Mesendoderm (in vitro differentiated cells): ENCODE measurements around the gene SBNO2.

ENCODE experiments used
- DNase-seq: peaks from one replicate; pipeline ENCODE4 v3.0.0; 2013
- H2AK5ac ChIP-seq: 2 replicates; pipeline ENCODE4 v1.6.1; 2013; ENCODE audit warnings: low read length, inconsistent platforms
- H2BK120ac ChIP-seq: 2 replicates; pipeline ENCODE4 v1.6.1; 2013; ENCODE audit warnings: low read depth, mild to moderate bottlenecking, low read length, moderate library complexity, mixed read lengths
- H2BK15ac ChIP-seq: replicated peaks from 2 replicates; pipeline ENCODE4 v1.6.1; 2013; ENCODE audit warnings: low read depth, mild to moderate bottlenecking, moderate library complexity
- H2BK5ac ChIP-seq: 2 replicates; pipeline ENCODE4 v1.6.1; 2013; ENCODE audit warnings: low read length, inconsistent platforms
- H3K18ac ChIP-seq: 2 replicates; pipeline ENCODE4 v1.6.1; 2013; ENCODE audit warnings: mild to moderate bottlenecking, low read length, mixed read lengths
- H3K23ac ChIP-seq: one replicate; pipeline ENCODE4 v1.6.1; 2013; ENCODE audit warnings: low read length
- H3K27ac ChIP-seq: 2 replicates; pipeline ENCODE4 v1.5.1; 2013; ENCODE audit warnings: low read depth, mild to moderate bottlenecking, inconsistent platforms, low read length, moderate library complexity
- H3K27me3 ChIP-seq: 2 replicates; pipeline ENCODE4 v1.6.1; 2013; ENCODE audit warnings: low read length, control low read depth, mild to moderate bottlenecking, inconsistent platforms; ENCODE audit not compliant: insufficient read depth, poor library complexity
- H3K36me3 ChIP-seq: 2 replicates; pipeline ENCODE4 v1.6.1; 2013; ENCODE audit warnings: low read length, inconsistent platforms; ENCODE audit not compliant: control insufficient read depth, insufficient read depth
- H3K4ac ChIP-seq: one replicate; pipeline ENCODE4 v1.6.1; 2013; ENCODE audit warnings: low read depth, mild to moderate bottlenecking, low read length, moderate library complexity
- H3K4me1 ChIP-seq: 2 replicates; pipeline ENCODE4 v1.6.1; 2013; ENCODE audit warnings: low read depth, low read length, inconsistent platforms; ENCODE audit not compliant: control insufficient read depth
- H3K4me2 ChIP-seq: 2 replicates; pipeline ENCODE4 v1.6.1; 2013; ENCODE audit warnings: low read length
- H3K4me3 ChIP-seq: 2 replicates; pipeline ENCODE4 v1.5.1; 2013; ENCODE audit warnings: mild to moderate bottlenecking, low read length
- H3K56ac ChIP-seq: one replicate; pipeline ENCODE4 v1.6.1; 2013; ENCODE audit warnings: low read length
- H3K79me1 ChIP-seq: 2 replicates; pipeline ENCODE4 v1.6.1; 2013; ENCODE audit warnings: low read length, inconsistent platforms
- H3K79me2 ChIP-seq: 2 replicates; pipeline ENCODE4 v1.6.1; 2013; ENCODE audit warnings: mild to moderate bottlenecking, low read length; ENCODE audit not compliant: control insufficient read depth, insufficient read depth
- H3K9ac ChIP-seq: 2 replicates; pipeline ENCODE4 v1.6.1; 2013; ENCODE audit warnings: low read length, inconsistent platforms
- H4K5ac ChIP-seq: one replicate; pipeline ENCODE4 v1.6.1; 2013; ENCODE audit warnings: low read length
- H4K8ac ChIP-seq: one replicate; pipeline ENCODE4 v1.6.1; 2013; ENCODE audit warnings: low read depth, mild to moderate bottlenecking, control low read depth, low read length, moderate library complexity
- WGBS: extraction: QIAGEN DNeasy Blood & Tissue Kit; methylation state at CpG from one replicate; pipeline ENCODE4 v1.1.7; 2013; ENCODE audit warnings: low lambda C conversion rate, missing lambda C conversion rate; ENCODE audit not compliant: insufficient coverage; ENCODE audit errors: extremely low coverage; 5-methylcytosine and 5-hydroxymethylcytosine counted together

The SBNO2 gene

DNA sequence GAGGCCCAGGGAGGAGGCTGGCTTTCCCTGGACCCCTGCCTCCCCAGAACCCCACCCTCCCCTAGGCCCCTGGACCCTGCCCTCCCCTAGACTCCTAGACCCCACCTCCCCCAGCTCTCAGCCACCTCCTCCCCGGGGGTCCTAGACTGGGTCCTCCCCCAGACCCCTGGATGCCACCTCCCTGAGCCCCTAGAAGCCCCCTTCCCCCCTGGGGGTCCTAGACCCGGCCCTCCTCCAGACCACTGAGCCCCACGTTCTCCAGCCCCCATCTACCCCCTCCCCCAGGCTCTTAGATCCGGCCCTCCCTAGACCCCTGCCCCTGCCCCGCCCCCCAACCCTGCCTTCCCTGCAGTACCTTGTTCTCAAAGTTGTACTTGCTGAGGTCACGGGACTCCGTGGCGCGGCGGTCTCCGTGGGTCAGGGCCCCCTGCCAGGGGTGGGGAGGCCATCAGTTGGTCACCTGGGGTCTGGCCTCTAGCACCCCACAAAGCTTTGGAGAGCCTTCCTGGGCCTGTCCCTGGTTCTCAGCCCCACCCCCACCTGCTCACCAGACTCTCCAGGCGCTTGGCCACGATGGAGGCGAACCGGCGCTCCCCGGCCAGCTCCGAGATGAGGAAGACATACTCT lies 62.3 kb downstream of the SBNO2 start:
- H3K4me3 ChIP-seq, result no peak overlapping the region
- no CpG with 5 or more reads among the region's 18 CpGs for WGBS

GRCh38 chr19:1110809-1111640 lies 63.0 kb downstream of the SBNO2 start:
- no peak overlapping the region for H2BK15ac ChIP-seq
- no CpG with 5 or more reads among the region's 18 CpGs for WGBS
- H3K23ac ChIP-seq, result no peak overlapping the region
- H3K4me1 ChIP-seq, result no peaks in the 10 kb centered on the region
- DNase-seq, result no peak
- H3K9ac ChIP-seq, result no peak overlapping the region
- H2BK120ac ChIP-seq, result no peak overlapping the region
- H3K36me3 ChIP-seq, result peaks cover 4% of the 10 kb centered on the region
- no peaks in the 10 kb centered on the region for H3K79me1 ChIP-seq
- H3K18ac ChIP-seq, result no peak overlapping the region
- no peak overlapping the region for H4K5ac ChIP-seq
- no peak overlapping the region for H3K4me2 ChIP-seq
- no peak overlapping the region for H2AK5ac ChIP-seq
- H3K4me3 ChIP-seq, result no peak overlapping the region
- H3K79me2 ChIP-seq, result no peaks in the 10 kb centered on the region
- H3K4ac ChIP-seq, result no peak overlapping the region
- no peak overlapping the region for H3K27ac ChIP-seq
- H4K8ac ChIP-seq, result no peak overlapping the region
- no peaks in the 10 kb centered on the region for H3K27me3 ChIP-seq
- no peak overlapping the region for H2BK5ac ChIP-seq
- no peak overlapping the region for H3K56ac ChIP-seq

More for the DNA sequence above, 62.3 kb downstream of the SBNO2 start:
- H3K79me1 ChIP-seq, result no peaks in the 10 kb centered on the region
- no peak overlapping the region for H2BK5ac ChIP-seq
- H4K5ac ChIP-seq, result no peak overlapping the region
- no peak overlapping the region for H4K8ac ChIP-seq
- no peaks in the 10 kb centered on the region for H3K27me3 ChIP-seq
- H3K27ac ChIP-seq, result no peak overlapping the region
- no peak overlapping the region for H2BK120ac ChIP-seq
- H2BK15ac ChIP-seq, result no peak overlapping the region
- no peak overlapping the region for H3K9ac ChIP-seq
- no peak overlapping the region for H3K56ac ChIP-seq
- DNase-seq, result no peak
- no peak overlapping the region for H3K4me2 ChIP-seq
- H3K79me2 ChIP-seq, result no peaks in the 10 kb centered on the region
- H3K36me3 ChIP-seq, result peaks cover 4% of the 10 kb centered on the region
- H3K18ac ChIP-seq, result no peak overlapping the region
- no peak overlapping the region for H3K4ac ChIP-seq
- no peak overlapping the region for H3K23ac ChIP-seq
- no peaks in the 10 kb centered on the region for H3K4me1 ChIP-seq
- no peak overlapping the region for H2AK5ac ChIP-seq

GRCh38 chr19:1109697-1110671 lies 64.1 kb downstream of the SBNO2 start:
- no CpG with 5 or more reads among the region's 54 CpGs for whole genome bisulfite sequencing
- Histone ChIP-seq H3K27me3 (no peaks in the 10 kb centered on the region), H2BK120ac (no peak overlapping the region), H2BK5ac (no peak overlapping the region), H2BK15ac (no peak overlapping the region), H3K79me1 (no peaks in the 10 kb centered on the region), H3K23ac (no peak overlapping the region), H4K8ac (no peak overlapping the region), H3K18ac (no peak overlapping the region), H4K5ac (no peak overlapping the region), H2AK5ac (no peak overlapping the region), H3K36me3 (peaks cover 4% of the 10 kb centered on the region), H3K9ac (no peak overlapping the region), H3K56ac (no peak overlapping the region), H3K4me2 (no peak overlapping the region), H3K4me1 (no peaks in the 10 kb centered on the region), H3K79me2 (peaks cover 3% of the 10 kb centered on the region), H3K4me3 (no peak overlapping the region), H3K4ac (no peak overlapping the region), H3K27ac (no peak overlapping the region)
- no peak for DNase-seq

DNA sequence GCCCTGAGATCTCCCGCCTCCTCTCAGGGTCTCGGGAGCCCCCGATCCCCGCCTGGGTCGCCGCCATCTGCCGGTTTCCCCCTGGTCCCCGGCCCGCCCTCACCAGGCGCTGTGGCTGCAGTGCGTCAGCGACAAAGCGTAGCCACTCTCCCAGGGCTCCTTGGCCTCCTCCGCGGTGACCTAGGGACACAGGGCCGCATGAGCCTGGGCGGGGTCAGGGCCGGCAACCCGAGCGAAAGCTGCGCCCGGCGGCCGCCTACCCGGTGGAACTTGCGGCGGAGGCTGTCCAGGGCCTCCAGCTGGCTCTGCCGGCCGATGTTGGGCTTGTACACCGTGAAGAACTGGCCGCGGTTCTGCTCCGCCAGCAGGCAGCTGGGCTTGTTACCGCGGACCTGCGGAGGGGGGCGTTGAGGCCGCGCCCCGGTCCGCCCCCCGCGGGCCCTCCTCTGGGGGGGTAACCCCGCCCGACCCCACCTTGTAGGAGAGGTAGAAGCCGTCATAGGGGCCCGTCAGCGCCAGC lies 65.0 kb downstream of the SBNO2 start:
- Histone ChIP-seq H3K56ac (no peak overlapping the region), H2BK5ac (no peak overlapping the region), H2BK15ac (no peak overlapping the region), H3K4me3 (no peak overlapping the region), H3K4ac (no peak overlapping the region), H3K23ac (no peak overlapping the region), H2AK5ac (no peak overlapping the region), H3K36me3 (peaks cover 4% of the 10 kb centered on the region), H3K79me2 (peaks cover 4% of the 10 kb centered on the region), H4K8ac (no peak overlapping the region), H3K27me3 (no peaks in the 10 kb centered on the region), H3K27ac (no peak overlapping the region), H3K18ac (no peak overlapping the region), H4K5ac (no peak overlapping the region), H3K4me1 (no peaks in the 10 kb centered on the region), H3K4me2 (no peak overlapping the region), H3K79me1 (no peaks in the 10 kb centered on the region), H2BK120ac (no peak overlapping the region), H3K9ac (no peak overlapping the region)
- no CpG with 5 or more reads among the region's 48 CpGs for WGBS
- DNase-seq, result no peak

- Histone ChIP-seq H3K4me2 (no peak overlapping the region), H3K27ac (no peak overlapping the region), H2BK120ac (no peak overlapping the region), H4K8ac (no peak overlapping the region), H3K36me3 (peaks cover 2% of the 10 kb centered on the region), H3K23ac (no peak overlapping the region), H2AK5ac (no peak overlapping the region), H3K27me3 (no peaks in the 10 kb centered on the region), H3K79me1 (no peaks in the 10 kb centered on the region), H2BK5ac (no peak overlapping the region), H3K4me3 (no peak overlapping the region), H3K18ac (no peak overlapping the region), H3K4me1 (no peaks in the 10 kb centered on the region), H3K4ac (no peak overlapping the region), H3K9ac (no peak overlapping the region), H3K56ac (no peak overlapping the region), H2BK15ac (no peak overlapping the region), H4K5ac (no peak overlapping the region), H3K79me2 (peaks cover 4% of the 10 kb centered on the region)
- DNase-seq, result no peak
- no CpG with 5 or more reads among the region's 89 CpGs for WGBS
Measured at GRCh38 chr19:1108291-1109031, 65.6 kb downstream of the SBNO2 start.
